DMS 273 treated with DMSO at 0.1 percent for 48 hours (cell line): ENCODE data around the gene WNT11.
"Not testable (repeated sequence)": the region's sequence is repeated elsewhere in the genome, so short reads cannot be mapped to it uniquely, and the experiment has no call there.

Experiments used
- DNase-seq: peaks from one replicate; lab custom pipeline; 2025; lab: John Stamatoyannopoulos, UW

The WNT11 gene

DNA sequence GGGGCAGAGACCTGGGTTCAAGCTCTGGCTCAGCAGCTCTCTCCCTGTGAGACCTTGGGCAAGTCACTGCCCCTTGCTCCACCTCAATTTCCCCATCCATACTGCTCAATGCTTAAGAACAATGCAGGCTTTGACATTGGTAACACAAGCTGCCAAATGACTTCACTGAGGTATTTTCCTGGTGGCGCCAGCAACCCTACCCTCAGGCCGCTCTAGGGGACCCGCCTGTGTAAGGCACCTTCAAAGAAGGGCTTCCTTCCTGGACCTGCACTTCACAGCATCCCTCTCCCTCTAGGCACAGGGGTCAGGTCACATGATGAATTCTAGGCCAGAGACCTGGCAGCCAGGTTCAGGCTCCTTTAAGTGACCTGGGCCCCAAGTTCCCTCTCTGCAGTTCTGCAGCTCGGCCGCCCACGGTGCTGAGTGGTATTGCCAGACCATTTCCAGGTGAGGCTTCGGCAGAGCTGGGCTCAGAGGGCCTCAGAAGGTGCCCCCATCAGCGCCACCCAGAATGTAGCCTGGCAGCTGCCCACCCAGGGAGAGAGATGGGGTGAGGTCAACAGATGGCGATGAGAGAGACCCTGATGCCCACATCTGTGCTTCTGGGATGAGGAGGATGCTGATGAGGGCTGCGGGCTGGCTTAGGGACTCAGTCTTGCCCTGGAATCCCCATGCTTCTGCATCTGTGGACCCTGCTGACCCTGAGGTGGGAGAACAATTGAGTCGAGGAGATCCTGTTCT, 4.5 kb downstream of the WNT11 start:
- no peak for DNase-seq

GRCh38 chr11:76201056-76201455, 5.2 kb downstream of the WNT11 start:
- DNase-seq, result no peak

GRCh38 chr11:76200006-76200940, 6.0 kb downstream of the WNT11 start:
- DNase-seq, result no peak

DNA sequence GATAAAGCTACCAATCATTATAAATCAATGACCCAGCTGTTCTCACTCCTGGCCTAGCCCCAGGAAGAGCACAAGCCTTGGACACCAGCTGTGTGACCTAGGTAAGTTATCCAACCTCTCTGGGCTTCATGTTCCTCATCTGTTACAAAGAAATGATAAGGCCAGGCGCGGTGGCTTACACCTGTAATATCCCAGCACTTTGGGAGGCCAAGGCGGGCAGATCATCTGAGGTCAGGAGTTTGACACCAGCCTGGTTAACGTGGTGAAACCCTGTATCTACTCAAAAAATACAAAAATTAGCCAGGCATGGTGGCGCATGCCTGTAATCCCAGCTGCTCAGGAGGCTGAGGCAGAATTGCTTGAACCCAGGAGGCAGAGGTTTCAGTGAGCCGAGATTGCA, 7.6 kb downstream of the WNT11 start:
- DNase-seq, result not testable (repeated sequence)

- no peak for DNase-seq
These were observed 8.2 kb downstream of the WNT11 start for GRCh38 chr11:76197941-76198640.

DNA sequence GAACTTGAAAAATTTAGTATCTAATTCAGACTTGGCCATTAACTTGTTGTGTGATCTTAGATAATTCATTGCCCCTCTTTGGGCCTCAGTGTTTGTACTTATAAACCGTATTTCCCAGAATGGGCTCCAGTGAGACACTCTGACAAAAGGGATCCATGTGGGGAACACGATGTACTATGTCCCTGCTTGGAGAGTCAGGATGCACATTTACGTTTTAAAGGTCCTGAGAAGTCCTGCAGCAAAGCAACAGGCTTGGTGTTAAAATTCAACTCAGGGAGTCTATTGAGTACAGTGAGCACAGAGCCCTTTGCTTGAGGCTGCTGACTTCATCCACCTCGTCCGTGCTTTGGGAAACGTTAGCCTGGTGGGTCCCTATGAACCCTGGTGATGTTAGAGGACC, 9.0 kb downstream of the WNT11 start:
- DNase-seq, result no peak

GRCh38 chr11:76196849-76197248, 9.5 kb downstream of the WNT11 start:
- no peak for DNase-seq

DNA sequence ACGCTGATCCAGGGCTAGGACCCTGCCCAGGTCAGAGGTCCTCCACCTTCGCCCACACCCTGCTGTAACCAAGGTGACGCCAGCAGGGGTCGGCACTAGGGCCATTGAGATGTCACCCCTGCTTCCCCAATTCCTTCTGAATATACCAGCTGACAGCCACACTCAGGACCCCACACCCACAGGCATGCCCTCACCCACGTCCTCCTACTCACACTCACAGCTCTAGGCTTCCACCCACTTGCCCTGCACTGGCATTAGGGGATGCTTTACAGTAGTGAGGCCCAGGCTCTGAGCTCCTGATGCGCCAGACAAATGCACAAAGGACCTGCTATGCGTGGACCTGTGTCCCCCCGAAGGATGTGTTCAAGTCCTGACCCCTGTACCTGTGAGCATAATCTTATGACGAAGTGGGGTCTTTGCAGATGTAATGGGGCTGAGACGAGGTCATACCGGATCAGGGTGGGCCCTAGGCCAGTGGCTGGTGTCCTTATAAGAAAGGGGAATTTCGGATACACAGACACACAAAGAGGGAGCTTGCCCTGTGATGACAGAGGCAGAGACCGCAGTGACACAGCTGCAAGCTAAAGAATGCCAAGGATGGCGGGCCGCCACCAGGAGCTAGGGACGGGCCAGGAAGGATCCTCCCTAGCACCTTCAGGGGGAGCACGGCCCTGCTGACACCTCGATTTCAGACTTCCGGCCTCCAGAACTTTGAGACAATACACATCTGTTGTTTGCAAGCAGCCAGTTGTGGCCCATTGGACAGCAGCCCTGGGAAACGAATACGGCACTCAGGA, 11.2 kb downstream of the WNT11 start:
- DNase-seq, result no peak

- DNase-seq, result no peak
These were observed 13.1 kb downstream of the WNT11 start for GRCh38 chr11:76193219-76193618.

DNA sequence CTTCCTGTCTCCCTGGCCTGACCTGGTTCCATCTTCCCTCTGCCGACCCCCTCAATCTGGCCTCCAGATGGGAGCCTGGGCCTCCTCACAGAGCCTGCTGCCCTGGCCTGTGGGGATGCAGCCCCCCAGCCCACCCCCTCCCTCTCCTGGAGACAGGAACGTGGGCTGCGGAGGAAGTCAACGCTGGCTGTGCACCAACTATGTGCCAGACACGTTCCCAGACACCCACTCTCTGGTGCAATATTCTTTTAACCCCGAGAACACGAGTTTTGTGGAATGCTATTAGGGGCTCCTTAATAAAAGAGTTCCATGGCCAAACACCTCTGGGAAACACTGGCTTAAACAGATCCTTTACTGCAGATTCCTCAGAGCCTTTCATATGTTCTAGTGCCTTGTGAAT, 15.9 kb downstream of the WNT11 start:
- no peak for DNase-seq

DNA sequence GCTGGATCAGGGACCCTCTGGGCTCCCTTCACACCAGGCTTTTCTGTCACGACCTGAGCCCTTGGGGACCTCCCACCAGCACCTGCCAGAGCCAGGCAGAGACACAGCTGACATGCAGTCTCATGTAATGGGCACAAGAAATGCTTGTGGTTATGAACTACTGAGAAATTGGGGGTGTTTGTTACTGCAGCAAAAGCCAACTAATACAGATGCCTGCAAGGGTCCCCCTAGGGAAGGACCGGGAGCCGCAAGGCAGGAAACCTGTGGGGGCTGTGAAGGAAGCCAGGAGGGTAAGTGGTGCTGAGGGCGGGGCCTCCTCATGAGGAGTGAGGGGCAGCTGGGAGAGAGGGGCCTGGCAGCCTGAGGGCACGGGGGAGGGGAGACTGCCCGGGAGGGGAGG, 16.6 kb downstream of the WNT11 start:
- no peak for DNase-seq

DNA sequence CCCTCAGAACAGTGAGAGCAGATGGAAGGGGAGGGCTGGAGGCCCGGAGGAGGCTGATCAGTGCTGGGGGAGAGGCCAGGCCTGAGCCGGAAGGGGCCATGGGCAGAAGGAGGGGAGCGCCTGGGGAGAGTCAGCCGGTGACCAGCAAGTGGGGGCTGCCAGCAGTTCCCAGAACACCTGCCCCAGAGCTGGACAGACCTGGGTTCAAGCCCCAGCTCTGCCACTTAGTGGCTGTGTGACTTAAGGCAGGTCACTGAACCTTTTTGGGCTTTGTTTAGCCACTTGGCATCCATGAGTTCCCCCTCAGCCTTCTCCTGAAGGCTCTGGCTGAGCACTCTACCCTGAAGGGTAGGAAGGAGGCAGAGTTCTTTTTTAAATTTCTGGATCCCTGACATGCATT, 17.4 kb downstream of the WNT11 start:
- DNase-seq, result no peak

GRCh38 chr11:76186776-76187279, 19.5 kb downstream of the WNT11 start:
- peak; percentile 18 for DNase-seq

DNA sequence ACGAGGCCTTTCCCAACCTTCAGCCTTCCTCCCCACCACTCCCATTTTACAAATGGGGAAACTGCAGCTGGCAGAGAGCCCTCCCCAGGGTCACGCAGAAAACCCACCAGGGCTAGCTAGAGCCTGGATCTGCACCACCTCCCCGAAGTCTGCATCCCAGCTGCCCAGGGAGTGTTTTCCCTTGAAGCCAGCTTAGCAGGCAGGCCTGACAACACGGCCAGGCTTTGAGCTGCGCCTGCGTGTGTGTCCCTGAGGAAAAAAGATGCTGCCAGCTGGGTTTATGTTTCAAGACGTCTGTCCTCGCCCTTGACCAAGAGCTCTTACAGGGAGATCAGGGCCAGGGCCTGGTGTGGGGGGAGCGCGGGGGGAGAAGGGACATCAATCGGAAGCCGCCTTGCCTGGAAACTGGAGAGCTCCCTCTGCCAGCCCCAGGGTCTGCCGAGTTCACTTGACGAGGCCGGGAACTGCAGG, 20.3 kb downstream of the WNT11 start:
- no peak for DNase-seq

DNA sequence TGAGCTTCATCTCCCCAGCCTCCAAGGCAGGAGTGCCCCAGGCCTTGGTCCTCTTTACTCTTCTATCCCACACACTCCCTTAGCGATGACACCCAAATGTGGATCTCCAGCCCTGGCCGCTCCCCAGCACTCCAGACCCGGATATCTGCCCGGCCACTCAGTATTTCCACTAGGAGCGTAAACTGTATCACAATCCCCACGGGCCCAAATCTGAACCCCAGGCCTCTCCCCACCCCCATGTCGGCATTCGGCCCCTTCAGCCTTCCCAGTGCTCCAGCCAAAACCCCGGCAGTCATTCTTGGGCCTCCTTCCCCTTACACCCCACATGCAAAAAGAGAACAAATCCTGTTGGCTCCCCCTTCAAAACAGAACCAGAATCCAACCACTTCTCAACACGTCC, 20.8 kb downstream of the WNT11 start:
- no peak for DNase-seq

DNA sequence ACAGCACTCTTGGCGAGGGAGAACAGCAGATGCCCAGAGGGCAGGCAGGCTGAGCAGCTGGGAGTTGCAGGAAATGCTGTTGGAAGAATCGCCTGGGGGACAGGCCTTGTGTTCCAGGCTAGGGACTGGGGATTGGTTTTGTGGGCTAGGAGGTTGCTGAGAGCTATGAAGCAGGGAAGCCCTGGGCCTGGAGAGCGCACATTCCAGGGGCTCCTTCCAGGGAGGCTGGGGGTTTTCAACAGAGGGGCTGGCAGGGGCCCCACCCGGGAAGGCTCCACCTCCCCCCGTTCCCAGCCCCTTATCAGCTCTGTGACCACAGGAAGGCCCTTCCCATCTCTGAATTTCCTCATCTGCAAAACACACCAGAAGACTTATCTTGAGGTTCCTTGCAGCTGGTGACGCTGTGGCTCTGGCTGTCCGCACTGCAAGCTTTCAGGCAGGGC, 21.7 kb downstream of the WNT11 start:
- no peak for DNase-seq

- DNase-seq, result no peak
These were observed 24.9 kb downstream of the WNT11 start for GRCh38 chr11:76181371-76181770.

- no peak for DNase-seq
These were observed 27.2 kb downstream of the WNT11 start for GRCh38 chr11:76179147-76179546.

DNA sequence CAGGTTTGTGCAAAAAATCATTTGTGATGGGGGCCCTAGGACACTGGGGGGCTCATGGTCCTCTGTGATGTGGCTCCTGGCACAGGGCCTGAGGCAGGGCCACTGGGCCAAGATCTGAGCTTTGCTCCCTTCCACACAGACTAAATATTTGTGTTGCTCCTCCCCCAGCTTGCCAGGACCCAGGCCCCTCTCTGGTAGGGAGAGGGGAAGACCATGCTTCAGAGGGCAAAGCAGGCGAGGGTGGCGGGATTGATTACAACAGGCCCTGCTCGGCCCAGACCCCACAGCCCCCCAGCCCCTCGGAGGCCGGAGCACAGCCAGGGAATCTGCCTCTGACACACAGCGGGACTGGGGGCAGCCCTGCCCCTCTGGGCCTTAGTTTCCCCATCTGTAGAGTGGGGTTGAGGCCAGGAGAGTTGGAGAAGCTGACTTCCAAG, 29.0 kb downstream of the WNT11 start:
- DNase-seq, result no peak

DNA sequence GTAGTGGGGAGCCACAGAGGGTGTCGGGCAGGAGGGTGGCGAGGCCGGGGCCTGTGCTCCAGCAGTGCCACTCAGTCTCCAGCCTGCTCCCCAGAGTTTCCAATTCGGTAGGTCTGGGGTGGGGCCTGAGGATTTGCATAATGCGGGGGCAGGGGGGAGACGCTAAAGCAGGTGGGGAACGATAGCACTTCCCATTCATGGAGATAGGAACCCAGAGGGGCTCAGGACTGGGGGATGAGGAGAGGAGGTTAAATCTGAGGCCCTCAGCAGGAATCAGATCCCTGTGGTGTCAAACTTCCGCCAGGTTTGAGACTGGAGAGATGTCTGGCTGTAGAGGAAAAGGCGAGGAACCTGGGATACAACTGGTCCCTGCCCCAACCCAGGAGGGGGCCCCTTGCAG, 29.8 kb downstream of the WNT11 start:
- no peak for DNase-seq

- DNase-seq, result no peak
These were observed 30.5 kb downstream of the WNT11 start for GRCh38 chr11:76175783-76176182.
